ENCODE data around the gene SMNDC1. TPM values are rescaled to one million over a fixed set of nuclear protein-coding genes. Genes with fewer than 3 reads are reported as not detected.

Gene SMNDC1
- 3.3 and 6.1 TPM in 2 replicates for total RNA-seq

GRCh38 chr10:110304780-110305421 lies at the start of gene SMNDC1:
SMNDC1 (minus strand) TSS chr10:110304920; CDS start chr10:110303587, 1,333 bp downstream.

Other genes with a start within 250 kb of the SMNDC1 start
- gene MXI1, start 97.3 kb downstream of the SMNDC1 start, total RNA-seq = 12.1 and 17.9 TPM in 2 replicates
- gene DUSP5, start 193.0 kb upstream of the SMNDC1 start, total RNA-seq = 6.3 and 6.5 TPM in 2 replicates

Data from bronchial smooth muscle cell (primary cell).